H54 (cell line): ENCODE data around the gene ACTR10.
A peak's percentile ranks its signal among the peaks of the same experiment; 100 is the strongest.
"Not testable (repeated sequence)": the region's sequence is repeated elsewhere in the genome, so short reads cannot be mapped to it uniquely, and the experiment has no call there.

Experiments used
- DNase-seq: peaks from one replicate; pipeline ENCODE4 v3.0.0; 2011; ENCODE audit warnings: low spot score, mixed read lengths; ENCODE audit not compliant: insufficient read length
- FAIRE-seq: peaks from 3 replicates; lab custom pipeline; 2011; peaks lifted over from hg19 to GRCh38; lab: Jason Lieb, UNC
- POLR2A ChIP-seq: IDR thresholded peaks from 2 replicates; pipeline ENCODE4 v1.6.1; 2011; ENCODE audit warnings: low read depth, mild to moderate bottlenecking, low read length

ACTR10 gene

GRCh38 chr14:58243790-58244555, 44.0 kb downstream of the ACTR10 start:
- DNase-seq (no peak), FAIRE-seq (no peak)
- TF ChIP-seq POLR2A, result no peak

- DNase-seq (peak; percentile 61), FAIRE-seq (peak; percentile 90)
- peak; percentile 49 for TF ChIP-seq POLR2A
Measured at GRCh38 chr14:58244556-58245387, 44.8 kb downstream of the ACTR10 start, which contains the start of gene PSMA3. Gene PSMA3, plus strand, starts transcription at chr14:58244843. Its CDS starts 78 bp downstream, at chr14:58244921.

GRCh38 chr14:58245562-58245961, 45.6 kb downstream of the ACTR10 start:
- DNase-seq, result no peak
- no peak for FAIRE-seq
- TF ChIP-seq POLR2A, result no peak

GRCh38 chr14:58249611-58250010, 49.7 kb downstream of the ACTR10 start:
- FAIRE-seq (no peak), DNase-seq (no peak)
- TF ChIP-seq POLR2A, result no peak

- DNase-seq, result no peak
- no peak for FAIRE-seq
- no peak for TF ChIP-seq POLR2A
Measured at GRCh38 chr14:58258156-58258555, 58.2 kb downstream of the ACTR10 start.

GRCh38 chr14:58262005-58262404, 62.1 kb downstream of the ACTR10 start:
- not testable (repeated sequence) for DNase-seq, FAIRE-seq

- no peak for TF ChIP-seq POLR2A
- FAIRE-seq (no peak), DNase-seq (no peak)
Measured at GRCh38 chr14:58265401-58265800, 65.5 kb downstream of the ACTR10 start.

GRCh38 chr14:58270628-58271027, 70.7 kb downstream of the ACTR10 start:
- no peak for TF ChIP-seq POLR2A
- no peak for FAIRE-seq

GRCh38 chr14:58272588-58273372, 72.8 kb downstream of the ACTR10 start:
- FAIRE-seq (no peak), DNase-seq (no peak)
- TF ChIP-seq POLR2A, result no peak

More at GRCh38 chr14:58270628-58271027, 70.7 kb downstream of the ACTR10 start:
- DNase-seq, result no peak

- FAIRE-seq, result no peak
- no peak for TF ChIP-seq POLR2A
- DNase-seq, result no peak
Measured at GRCh38 chr14:58274881-58275280, 74.9 kb downstream of the ACTR10 start.

GRCh38 chr14:58275527-58276190, 75.7 kb downstream of the ACTR10 start:
- FAIRE-seq (no peak), DNase-seq (no peak)
- TF ChIP-seq POLR2A, result no peak

GRCh38 chr14:58276208-58276607, 76.3 kb downstream of the ACTR10 start:
- TF ChIP-seq POLR2A, result no peak
- DNase-seq, result no peak
- FAIRE-seq, result no peak

GRCh38 chr14:58278177-58278576, 78.2 kb downstream of the ACTR10 start:
- no peak for DNase-seq
- TF ChIP-seq POLR2A, result no peak
- FAIRE-seq, result no peak
